K562 (cell line): ENCODE measurements around the gene HPCAL1. TPM values are rescaled to one million over a fixed set of nuclear protein-coding genes. Genes with fewer than 3 reads are reported as not detected.

Experiments used
- FOXJ2 ChIP-seq: fragments of 200-800 bp; sonication (Bioruptor generic); IDR thresholded peaks from 2 replicates; pipeline ENCODE4 v1.6.1; 2016; ENCODE audit warnings: missing genetic modification characterization, missing compliant biosample characterization
- FOXK1 ChIP-seq: sonication (generic); formaldehyde crosslinking; IDR thresholded peaks from 2 replicates; pipeline ENCODE4 v1.8.0; 2022; ENCODE audit warnings: missing genetic modification reagents, mild to moderate bottlenecking, borderline replicate concordance
- GABPB1 ChIP-seq: sonication (generic); formaldehyde crosslinking; IDR thresholded peaks from 2 replicates; pipeline ENCODE4 v1.8.0; 2022; ENCODE audit warnings: mild to moderate bottlenecking, missing genetic modification reagents
- GABPB2 ChIP-seq: fragments of 250-450 bp; sonication (Bioruptor Pico); conservative IDR thresholded peaks from 2 replicates; pipeline ENCODE4 v1.5.1; 2021; ENCODE audit warnings: mild to moderate bottlenecking
- HEY1 ChIP-seq: fragments of 250-450 bp; sonication (Bioruptor Pico); IDR thresholded peaks from 2 replicates; pipeline ENCODE4 v1.5.0; 2020; ENCODE audit warnings: mild to moderate bottlenecking, moderate library complexity, borderline replicate concordance
- MTA1 ChIP-seq: fragments of 450-650 bp; IDR thresholded peaks from 2 replicates; pipeline ENCODE4 v1.6.1; 2017; ENCODE audit warnings: borderline replicate concordance
- NCOA1 ChIP-seq: fragments of 450-650 bp; IDR thresholded peaks from 2 replicates; pipeline ENCODE4 v1.6.1; 2016; ENCODE audit warnings: low read depth
- NCOA4 ChIP-seq: fragments of 450-650 bp; IDR thresholded peaks from 2 replicates; pipeline ENCODE4 v1.6.1; 2018; ENCODE audit warnings: mild to moderate bottlenecking; ENCODE audit not compliant: partially characterized antibody
- NR2C2 ChIP-seq, 2 experiments: fragments of 200-800 bp in 1 of 2; sonication (Bioruptor generic) in 1 of 2; sonication (generic) in 1 of 2; formaldehyde crosslinking in 1 of 2; IDR thresholded peaks; 2 replicates each; pipeline versions ENCODE4 v1.6.1 to v1.8.0; 2016 to 2022; ENCODE audit warnings: mild to moderate bottlenecking in 1 of 2, missing compliant biosample characterization in 1 of 2, missing genetic modification characterization in 1 of 2, missing genetic modification reagents in 1 of 2
- PCBP2 ChIP-seq: fragments of 200-400 bp; formaldehyde crosslinking; IDR thresholded peaks from 2 replicates; pipeline ENCODE4 v1.6.1; 2018; ENCODE audit warnings: low read length, low read depth, mild to moderate bottlenecking, moderate library complexity; ENCODE audit not compliant: poor library complexity, severe bottlenecking
- POLR2A ChIP-seq: fragments of 450-650 bp; conservative IDR thresholded peaks from 2 replicates; pipeline ENCODE4 v1.6.1; 2016
- RAD51 ChIP-seq: fragments of 450-650 bp; IDR thresholded peaks from 2 replicates; pipeline ENCODE4 v1.7.1; 2016; ENCODE audit warnings: low read depth, mild to moderate bottlenecking, borderline replicate concordance
- RBBP5 ChIP-seq: fragments of 200-600 bp; sonication (generic); IDR thresholded peaks from 2 replicates; pipeline ENCODE4 v1.6.1; 2012; ENCODE audit warnings: borderline replicate concordance, mild to moderate bottlenecking, low read length, control low read depth, inconsistent platforms; ENCODE audit not compliant: insufficient read depth, poor library complexity, severe bottlenecking
- SIN3A ChIP-seq, 2 experiments: fragments of 150-350 bp in 1 of 2; IDR thresholded peaks; 2 replicates each; pipeline ENCODE4 v1.6.1; 2011 to 2016; ENCODE audit warnings: borderline replicate concordance in 2 of 2, low read depth in 2 of 2, low read length in 2 of 2, mild to moderate bottlenecking in 2 of 2, moderate library complexity in 2 of 2; ENCODE audit not compliant: control insufficient read depth in 1 of 2
- SLC30A9 ChIP-seq: fragments of 250-450 bp; sonication (Bioruptor Pico); IDR thresholded peaks from 2 replicates; pipeline ENCODE4 v1.8.0; 2022; ENCODE audit warnings: mild to moderate bottlenecking, moderate library complexity
- SMAD4 ChIP-seq: fragments of 250-450 bp; sonication (Bioruptor Pico); conservative IDR thresholded peaks from 2 replicates; pipeline ENCODE4 v1.8.0; 2021; ENCODE audit warnings: inconsistent platforms, mild to moderate bottlenecking, moderate library complexity
- SOX6 ChIP-seq: fragments of 450-650 bp; IDR thresholded peaks from 2 replicates; pipeline ENCODE4 v1.6.1; 2014; ENCODE audit warnings: mild to moderate bottlenecking
- TARDBP ChIP-seq: fragments of 450-650 bp; IDR thresholded peaks from 2 replicates; pipeline ENCODE4 v1.6.1; 2016
- ZKSCAN3 ChIP-seq: fragments of 250-450 bp; sonication (Bioruptor Pico); IDR thresholded peaks from 2 replicates; pipeline ENCODE4 v1.4.0; 2020
- ZNF175 ChIP-seq: fragments of 200-800 bp; sonication (Bioruptor generic); IDR thresholded peaks from 2 replicates; pipeline ENCODE4 v1.6.1; 2016; ENCODE audit warnings: low read depth, mild to moderate bottlenecking, missing genetic modification characterization, missing compliant biosample characterization
- ZNF316 ChIP-seq: fragments of 450-650 bp; IDR thresholded peaks from 2 replicates; pipeline ENCODE4 v1.6.1; 2016
- polyA plus RNA-seq, 8 experiments: library from polyadenylated mRNA; depleted of rRNA in 4 of 8; stranded (reverse) in 5 of 8; unstranded in 3 of 8; fragments of >200 nt; fragmentation: Nextera tagmentation in 2 of 8; fragmentation: Illumina TruSeq in 1 of 8; extraction: Ambion mirVana in 2 of 8; extraction: Trizol in 1 of 8; gene quantifications; 2 replicates each; pipeline versions ENCODE4 v1.2.1 to v1.2.3, GENCODE V29; 2011 to 2014; ENCODE audit warnings: inconsistent platforms in 1 of 8, missing spikeins in 1 of 8
- total RNA-seq, 7 experiments: library from RNA; depleted of rRNA in 6 of 7; stranded (reverse); fragments of >200 nt in 6 of 7; fragmentation: Illumina TruSeq in 2 of 7; extraction: Trizol in 2 of 7; gene quantifications; 2 replicates each; pipeline versions ENCODE4 v1.2.1 to v1.2.3, GENCODE V29; 2011 to 2021; ENCODE audit warnings: low replicate concordance in 1 of 7
- TF ChIP-seq, protein P1 (sequence below), 2 experiments: fragments of 250-450 bp in 1 of 2; fragments of 450-650 bp in 1 of 2; sonication (Bioruptor Pico) in 1 of 2; IDR thresholded peaks; 2 replicates each; pipeline versions ENCODE4 v1.6.1 to v1.8.0; 2016 to 2021; ENCODE audit warnings: mild to moderate bottlenecking in 2 of 2, moderate library complexity in 2 of 2, missing compliant biosample characterization in 1 of 2, missing genetic modification characterization in 1 of 2
- TF ChIP-seq, protein P2 (sequence below), 2 experiments: fragments of 450-650 bp in 1 of 2; sonication (generic) in 1 of 2; formaldehyde crosslinking; conservative IDR thresholded peaks; 2 replicates each; pipeline versions ENCODE4 v1.4.0 to v1.8.1; 2020 to 2022; ENCODE audit warnings: mild to moderate bottlenecking in 1 of 2, missing genetic modification reagents in 1 of 2
- TF ChIP-seq, protein P3 (sequence below): fragments of 450-650 bp; formaldehyde crosslinking; IDR thresholded peaks from 2 replicates; pipeline ENCODE4 v1.4.0; 2022; ENCODE audit warnings: mild to moderate bottlenecking, moderate library complexity
- TF ChIP-seq, protein P4 (sequence below): sonication (generic); formaldehyde crosslinking; IDR thresholded peaks from 2 replicates; pipeline ENCODE4 v1.8.0; 2022; ENCODE audit warnings: missing genetic modification reagents, mild to moderate bottlenecking, borderline replicate concordance

The HPCAL1 gene
- total and polyA plus RNA-seq, 9 of the 15 experiments (the other 6 are each of a cell fraction or from before 2014, with no cell fraction given), result 2.7 to 65.5 (median 23.9) TPM

DNA sequence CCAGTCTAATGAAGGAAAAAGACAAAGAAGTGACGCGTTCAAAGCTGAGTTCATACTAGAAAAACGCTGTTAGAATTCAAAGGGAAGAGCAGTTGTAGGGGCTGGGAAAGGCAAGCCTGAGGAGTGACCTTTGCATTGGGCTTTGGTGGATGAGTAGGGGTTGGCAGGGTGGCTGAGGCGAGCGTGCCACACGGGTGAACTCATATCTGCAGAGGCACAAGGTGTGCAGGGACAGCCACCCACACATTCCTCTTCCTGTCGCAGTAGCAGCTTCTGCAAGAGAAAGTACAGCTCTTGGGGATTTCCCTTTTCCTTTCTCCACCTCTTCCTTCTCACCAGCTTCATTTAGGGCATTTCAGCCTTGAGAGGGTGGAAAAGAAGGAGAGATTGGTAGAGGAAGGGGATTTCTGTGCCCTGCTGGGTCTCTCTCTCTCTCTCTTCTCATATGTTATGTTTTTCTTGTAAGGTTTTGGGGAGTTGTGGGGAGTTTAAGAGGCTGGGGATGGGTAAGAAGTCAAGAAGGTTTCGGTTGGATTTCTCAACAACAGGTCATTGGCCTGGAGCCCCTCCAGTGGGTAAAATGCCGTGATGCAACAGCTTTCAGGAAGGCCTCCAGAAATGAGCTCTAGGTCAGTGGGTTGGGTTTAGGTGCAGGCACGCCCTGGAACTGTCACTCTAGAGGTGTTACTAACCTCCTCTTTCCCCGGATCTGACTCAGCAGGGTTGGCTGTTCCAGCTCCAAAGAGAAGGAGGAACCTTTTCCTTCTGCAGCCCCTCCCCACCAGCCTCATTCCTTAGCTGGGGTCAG, 105.3 kb downstream of the HPCAL1 start (continued):
- TF ChIP-seq, protein P1, sequence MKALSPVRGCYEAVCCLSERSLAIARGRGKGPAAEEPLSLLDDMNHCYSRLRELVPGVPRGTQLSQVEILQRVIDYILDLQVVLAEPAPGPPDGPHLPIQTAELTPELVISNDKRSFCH (CRISPR knock-in tag; IDR thresholded peaks at IDR 0.05), result no peak
- TF ChIP-seq, protein P1 (tag; IDR thresholded peaks at IDR 0.05), result no peak
- TF ChIP-seq, protein P2, sequence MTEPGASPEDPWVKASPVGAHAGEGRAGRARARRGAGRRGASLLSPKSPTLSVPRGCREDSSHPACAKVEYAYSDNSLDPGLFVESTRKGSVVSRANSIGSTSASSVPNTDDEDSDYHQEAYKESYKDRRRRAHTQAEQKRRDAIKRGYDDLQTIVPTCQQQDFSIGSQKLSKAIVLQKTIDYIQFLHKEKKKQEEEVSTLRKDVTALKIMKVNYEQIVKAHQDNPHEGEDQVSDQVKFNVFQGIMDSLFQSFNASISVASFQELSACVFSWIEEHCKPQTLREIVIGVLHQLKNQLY (CRISPR knock-in tag; conservative IDR thresholded peaks at IDR 0.05), result no peak
- TF ChIP-seq HEY1 (no peak), NCOA1 (no peak; the same call in 1 of the 2 replicates), NR2C2 (CRISPR knock-in tag; IDR thresholded peaks at IDR 0.05) (no peak), NR2C2 (tag; IDR thresholded peaks at IDR 0.05) (peak; percentile 79), FOXJ2 (tag) (no peak), PCBP2 (no peak), TARDBP (no peak), ZNF316 (peak; percentile 95), NCOA4 (no peak), SMAD4 (CRISPR knock-in tag) (no peak), GABPB1 (CRISPR knock-in tag) (peak; percentile 46; the same call in 1 of the 2 replicates), SOX6 (no peak; the same call in 1 of the 2 replicates), ZNF175 (CRISPR knock-in tag) (no peak), SLC30A9 (CRISPR knock-in tag) (no peak), ZKSCAN3 (CRISPR knock-in tag) (no peak), GABPB2 (0 out of 2 replicates have a peak, but pooled peaks have one; percentile 58), MTA1 (peak; percentile 27; the same call in 1 of the 2 replicates), POLR2A (peak; percentile 45; the same call in 1 of the 2 replicates), RBBP5 (peak; percentile 11), FOXK1 (no peak), RAD51 (no peak), SIN3A (IDR thresholded peaks at IDR 0.05; ENCODE audit: borderline replicate concordance in 2 of 2, control insufficient read depth in 1 of 2, low read depth in 2 of 2, low read length in 2 of 2) (no peak)
- TF ChIP-seq, protein P3, sequence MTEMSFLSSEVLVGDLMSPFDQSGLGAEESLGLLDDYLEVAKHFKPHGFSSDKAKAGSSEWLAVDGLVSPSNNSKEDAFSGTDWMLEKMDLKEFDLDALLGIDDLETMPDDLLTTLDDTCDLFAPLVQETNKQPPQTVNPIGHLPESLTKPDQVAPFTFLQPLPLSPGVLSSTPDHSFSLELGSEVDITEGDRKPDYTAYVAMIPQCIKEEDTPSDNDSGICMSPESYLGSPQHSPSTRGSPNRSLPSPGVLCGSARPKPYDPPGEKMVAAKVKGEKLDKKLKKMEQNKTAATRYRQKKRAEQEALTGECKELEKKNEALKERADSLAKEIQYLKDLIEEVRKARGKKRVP (CRISPR knock-in tag), result peak; percentile 64
- TF ChIP-seq, protein P4, sequence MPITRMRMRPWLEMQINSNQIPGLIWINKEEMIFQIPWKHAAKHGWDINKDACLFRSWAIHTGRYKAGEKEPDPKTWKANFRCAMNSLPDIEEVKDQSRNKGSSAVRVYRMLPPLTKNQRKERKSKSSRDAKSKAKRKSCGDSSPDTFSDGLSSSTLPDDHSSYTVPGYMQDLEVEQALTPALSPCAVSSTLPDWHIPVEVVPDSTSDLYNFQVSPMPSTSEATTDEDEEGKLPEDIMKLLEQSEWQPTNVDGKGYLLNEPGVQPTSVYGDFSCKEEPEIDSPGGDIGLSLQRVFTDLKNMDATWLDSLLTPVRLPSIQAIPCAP, result no peak
